ENCODE measurements around the gene MUSK. TPM values are rescaled to one million over a fixed set of nuclear protein-coding genes. Genes with fewer than 3 reads are reported as not detected.

The MUSK gene
- total RNA-seq, 1 experiment from 2014 or later = not detected

GRCh38 chr9:110814159-110814558, 145.6 kb downstream of the MUSK start:
- Histone ChIP-seq H3K9me3 (ENCODE audit: control insufficient read depth, insufficient read depth, low read depth, low read length) (no peaks in the 10 kb centered on the region; the same call in 1 of the 2 replicates), H3K27me3 (ENCODE audit: control insufficient read depth, insufficient read depth, low read length) (no peaks in the 10 kb centered on the region), H3K27ac (ENCODE audit: low read length) (no peak overlapping the region), H3K4me3 (ENCODE audit: low read depth in 2 of 2, low read length in 2 of 2) (no peak overlapping the region), H3K36me3 (ENCODE audit: control insufficient read depth, insufficient read depth, low read length) (no peaks in the 10 kb centered on the region), H3K4me1 (ENCODE audit: control insufficient read depth, insufficient read depth, low read length) (no peaks in the 10 kb centered on the region)
- no peak for TF ChIP-seq REST (IDR thresholded peaks at IDR 0.05; ENCODE audit: insufficient read depth in 1 of 2, low read depth in 2 of 2, low read length in 1 of 2)
- no peak for TF ChIP-seq CTCF (IDR thresholded peaks at IDR 0.05)
- TF ChIP-seq TCF7L2 (IDR thresholded peaks at IDR 0.05; ENCODE audit: low read depth, low read length) = no peak
- TF ChIP-seq SIN3A (IDR thresholded peaks at IDR 0.05; ENCODE audit: borderline replicate concordance, insufficient read depth, low read depth, low read length) = no peak
- TF ChIP-seq POLR2AphosphoS5 (IDR thresholded peaks at IDR 0.05; ENCODE audit: low read depth, low read length) = no peak
- ChIA-PET CTCF (no interaction called here), POLR2A (no interaction called here)
- intact Hi-C loops (cut with micrococcal nuclease; ENCODE audit: unreplicated experiment) = no loop called here
- no TSS peak for BruUV-seq (replicated peaks)
- in situ Hi-C loops (cut with HindIII; ENCODE audit: low pct_unique_long_range_greater_than_20kb, low sequenced_read_pairs) = no loop called here
- ATAC-seq = no peak
- DNase-seq (ENCODE audit: low read depth, low spot score) = no peak

- no peak for ATAC-seq
Observed at GRCh38 chr9:110815361-110815760, 146.8 kb downstream of the MUSK start.

More at GRCh38 chr9:110815361-110815760, 146.8 kb downstream of the MUSK start:
- ChIA-PET POLR2A (no interaction called here), CTCF (no interaction called here)
- in situ Hi-C loops (cut with HindIII; ENCODE audit: low pct_unique_long_range_greater_than_20kb, low sequenced_read_pairs) = no loop called here
- Histone ChIP-seq H3K4me1 (ENCODE audit: control insufficient read depth, insufficient read depth, low read length) (no peaks in the 10 kb centered on the region), H3K4me3 (ENCODE audit: low read depth in 2 of 2, low read length in 2 of 2) (no peak overlapping the region), H3K27me3 (ENCODE audit: control insufficient read depth, insufficient read depth, low read length) (no peaks in the 10 kb centered on the region), H3K36me3 (ENCODE audit: control insufficient read depth, insufficient read depth, low read length) (no peaks in the 10 kb centered on the region), H3K9me3 (ENCODE audit: control insufficient read depth, insufficient read depth, low read depth, low read length) (no peaks in the 10 kb centered on the region; the same call in 1 of the 2 replicates), H3K27ac (ENCODE audit: low read length) (no peak overlapping the region)
- no peak for DNase-seq (ENCODE audit: low read depth, low spot score)
- intact Hi-C loops (cut with micrococcal nuclease; ENCODE audit: unreplicated experiment) = no loop called here
- BruUV-seq (replicated peaks) = no TSS peak
- TF ChIP-seq REST (IDR thresholded peaks at IDR 0.05; ENCODE audit: insufficient read depth in 1 of 2, low read depth in 2 of 2, low read length in 1 of 2) (no peak), SIN3A (IDR thresholded peaks at IDR 0.05; ENCODE audit: borderline replicate concordance, insufficient read depth, low read depth, low read length) (no peak), POLR2AphosphoS5 (IDR thresholded peaks at IDR 0.05; ENCODE audit: low read depth, low read length) (no peak), TCF7L2 (IDR thresholded peaks at IDR 0.05; ENCODE audit: low read depth, low read length) (no peak), CTCF (IDR thresholded peaks at IDR 0.05) (no peak)

Data from Panc1 (cell line).